Measurements from ENCODE around the gene KIF18B. TPM values are rescaled to one million over a fixed set of nuclear protein-coding genes. Genes with fewer than 3 reads are reported as not detected.

The KIF18B gene
- total RNA-seq, 1 experiment from 2014 or later = 58.5 TPM

GRCh38 chr17:44899074-44899782, 48.3 kb downstream of the KIF18B start, which contains the start of gene EFTUD2:
Gene EFTUD2 (minus strand): TSS chr17:44899445. CDS start chr17:44894521, 4,924 bp downstream.
- Histone ChIP-seq H3K36me3 (ENCODE audit: low read depth) (peaks cover 3% of the 10 kb centered on the region; the same call in 1 of the 2 replicates), H3K4me1 (replicated peaks; ENCODE audit: insufficient read depth) (peaks cover 38% of the 10 kb centered on the region), H3K27ac (peak within 1 kb of the TSS; percentile 91), H3K9me2 (ENCODE audit: insufficient read depth) (no peaks in the 10 kb centered on the region), H2AFZ (peak within 1 kb of the TSS; percentile 91), H4K20me1 (ENCODE audit: insufficient read depth) (0 out of 2 replicates have a peak, but pooled peaks cover 13% of the 10 kb centered on the region), H3K9me3 (ENCODE audit: insufficient read depth, low read depth) (no peaks in the 10 kb centered on the region), H3K4me3 (peak within 1 kb of the TSS; percentile 83), H3K79me2 (ENCODE audit: low read depth) (peaks cover 50% of the 10 kb centered on the region), H3K27me3 (ENCODE audit: insufficient read depth, low read depth) (no peaks in the 10 kb centered on the region), H3K4me2 (peak within 1 kb of the TSS; percentile 88), H3F3A (ENCODE audit: insufficient read depth, low read depth) (peaks cover 38% of the 10 kb centered on the region)
- no TSS peak for BruUV-seq (replicated peaks)
- ChIA-PET POLR2A (ENCODE audit: unreplicated experiment) (interaction anchor here (0.6 kb wide), 2 partner anchors 115 to 203 kb away, joined by 3 to 13 read pairs; no protein-coding TSS in a partner anchor), CTCF (interaction anchor here (1.0 to 1.1 kb wide), 2 partner anchors 120 to 236 kb away, joined by 3 read pairs; partner anchors contain the start of gene ACBD4)
- no peak for TF ChIP-seq EZH2 (IDR thresholded peaks at IDR 0.05; ENCODE audit: low read depth)
- TF ChIP-seq, protein P1, sequence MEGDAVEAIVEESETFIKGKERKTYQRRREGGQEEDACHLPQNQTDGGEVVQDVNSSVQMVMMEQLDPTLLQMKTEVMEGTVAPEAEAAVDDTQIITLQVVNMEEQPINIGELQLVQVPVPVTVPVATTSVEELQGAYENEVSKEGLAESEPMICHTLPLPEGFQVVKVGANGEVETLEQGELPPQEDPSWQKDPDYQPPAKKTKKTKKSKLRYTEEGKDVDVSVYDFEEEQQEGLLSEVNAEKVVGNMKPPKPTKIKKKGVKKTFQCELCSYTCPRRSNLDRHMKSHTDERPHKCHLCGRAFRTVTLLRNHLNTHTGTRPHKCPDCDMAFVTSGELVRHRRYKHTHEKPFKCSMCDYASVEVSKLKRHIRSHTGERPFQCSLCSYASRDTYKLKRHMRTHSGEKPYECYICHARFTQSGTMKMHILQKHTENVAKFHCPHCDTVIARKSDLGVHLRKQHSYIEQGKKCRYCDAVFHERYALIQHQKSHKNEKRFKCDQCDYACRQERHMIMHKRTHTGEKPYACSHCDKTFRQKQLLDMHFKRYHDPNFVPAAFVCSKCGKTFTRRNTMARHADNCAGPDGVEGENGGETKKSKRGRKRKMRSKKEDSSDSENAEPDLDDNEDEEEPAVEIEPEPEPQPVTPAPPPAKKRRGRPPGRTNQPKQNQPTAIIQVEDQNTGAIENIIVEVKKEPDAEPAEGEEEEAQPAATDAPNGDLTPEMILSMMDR (conservative IDR thresholded peaks at IDR 0.05) = no peak
- intact Hi-C loops (cut with micrococcal nuclease; ENCODE audit: unreplicated experiment) = loop anchor here (2.0 to 5.0 kb wide), 2 partner anchors 120 to 233 kb away; partner anchors contain the start of gene PLCD3
- peak; percentile 71 to 89 for DNase-seq

DNA sequence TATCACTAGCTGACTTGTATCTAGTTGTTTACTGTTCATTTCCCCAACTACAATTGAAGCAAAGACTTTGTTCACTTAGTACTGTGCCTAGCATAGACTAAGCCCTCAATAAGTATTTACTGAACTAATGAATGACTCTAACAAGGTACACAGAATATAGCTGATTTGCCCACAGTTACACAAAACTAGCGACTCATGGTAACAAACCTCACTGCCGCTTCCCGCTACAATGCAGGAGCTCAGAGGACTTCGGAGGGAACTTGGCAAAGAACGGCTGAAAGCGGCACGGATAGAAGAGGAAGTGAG, 48.9 kb downstream of the KIF18B start:
- ChIA-PET POLR2A (ENCODE audit: unreplicated experiment) (interaction anchor here (0.6 kb wide), 3 partner anchors 9 to 231 kb away, joined by 3 to 13 read pairs (median 4); no protein-coding TSS in a partner anchor), CTCF (interaction anchor here (1.0 to 1.1 kb wide), 2 partner anchors 119 to 237 kb away, joined by 3 read pairs; partner anchors contain the start of gene ACBD4)
- Histone ChIP-seq H3K27ac (peak overlapping the region; percentile 91), H3F3A (ENCODE audit: insufficient read depth, low read depth) (peaks cover 38% of the 10 kb centered on the region), H3K27me3 (ENCODE audit: insufficient read depth, low read depth) (no peaks in the 10 kb centered on the region), H3K36me3 (ENCODE audit: low read depth) (peaks cover 3% of the 10 kb centered on the region; the same call in 1 of the 2 replicates), H3K4me1 (replicated peaks; ENCODE audit: insufficient read depth) (peaks cover 38% of the 10 kb centered on the region), H3K9me2 (ENCODE audit: insufficient read depth) (no peaks in the 10 kb centered on the region), H3K4me2 (peak overlapping the region; percentile 88), H3K79me2 (ENCODE audit: low read depth) (peaks cover 54% of the 10 kb centered on the region), H2AFZ (peak overlapping the region; percentile 91), H3K4me3 (peak overlapping the region; percentile 83), H3K9me3 (ENCODE audit: insufficient read depth, low read depth) (no peaks in the 10 kb centered on the region), H4K20me1 (ENCODE audit: insufficient read depth) (0 out of 2 replicates have a peak, but pooled peaks cover 13% of the 10 kb centered on the region)
- intact Hi-C loops (cut with micrococcal nuclease; ENCODE audit: unreplicated experiment) = loop anchor here (2.0 to 5.0 kb wide), 2 partner anchors 120 to 234 kb away; partner anchors contain the start of gene PLCD3
- DNase-seq = peak in 1 of 2 experiments; percentile 56
- BruUV-seq (replicated peaks) = TSS peak; percentile 74
- TF ChIP-seq EZH2 (IDR thresholded peaks at IDR 0.05; ENCODE audit: low read depth) = no peak
- TF ChIP-seq, protein P1 (conservative IDR thresholded peaks at IDR 0.05) = no peak

DNA sequence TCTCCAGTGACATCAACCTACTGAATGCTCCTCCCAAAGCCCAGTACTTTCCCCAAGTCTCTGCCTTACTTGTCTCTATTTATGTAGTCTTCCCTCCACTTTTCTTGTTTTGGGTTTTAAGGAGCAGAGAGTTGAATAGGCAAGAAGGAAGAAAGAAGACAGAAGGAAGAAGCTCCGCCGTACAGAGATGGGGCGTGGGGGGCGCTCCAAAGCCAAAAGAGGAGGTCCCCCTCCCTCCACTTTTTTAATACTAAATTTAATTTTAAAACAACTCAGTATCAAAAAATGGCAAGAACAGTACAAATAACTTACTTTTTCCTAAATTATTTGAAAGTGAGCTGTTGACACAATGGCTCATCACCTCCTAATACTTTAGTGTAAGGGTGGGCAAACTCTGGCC, 52.9 kb downstream of the KIF18B start:
- H3K4me3 ChIP-seq = no peak overlapping the region
- H3K27me3 ChIP-seq (ENCODE audit: insufficient read depth, low read depth) = no peaks in the 10 kb centered on the region
- H4K20me1 ChIP-seq (ENCODE audit: insufficient read depth) = peaks cover 24% of the 10 kb centered on the region
- no peak overlapping the region for H3K4me2 ChIP-seq
- H3K27ac ChIP-seq = no peak overlapping the region
- POLR2A ChIA-PET (ENCODE audit: unreplicated experiment) = interaction anchor here (0.5 kb wide), 1 partner anchor 351 kb away, joined by 4 read pairs; no protein-coding TSS in a partner anchor
- peaks cover 9% of the 10 kb centered on the region for H3K4me1 ChIP-seq (replicated peaks; ENCODE audit: insufficient read depth)
- TF ChIP-seq, protein P1 (conservative IDR thresholded peaks at IDR 0.05) = no peak
- no peak for TF ChIP-seq EZH2 (IDR thresholded peaks at IDR 0.05; ENCODE audit: low read depth)
- no TSS peak for BruUV-seq (replicated peaks)
- CTCF ChIA-PET = interaction anchor here (0.6 kb wide), 1 partner anchor 840 kb away, joined by 4 read pairs; no protein-coding TSS in a partner anchor
- DNase-seq = no peak
- no peaks in the 10 kb centered on the region for H3K9me2 ChIP-seq (ENCODE audit: insufficient read depth)
- no peaks in the 10 kb centered on the region for H3K9me3 ChIP-seq (ENCODE audit: insufficient read depth, low read depth)
- peaks cover 85% of the 10 kb centered on the region for H3K79me2 ChIP-seq (ENCODE audit: low read depth)
- H2AFZ ChIP-seq = no peak overlapping the region
- H3F3A ChIP-seq (ENCODE audit: insufficient read depth, low read depth) = 0 out of 2 replicates have a peak, but pooled peaks cover 9% of the 10 kb centered on the region
- intact Hi-C loops (cut with micrococcal nuclease; ENCODE audit: unreplicated experiment) = loop anchor here (5.0 kb wide), 1 partner anchor 238 kb away; the partner anchor contains the start of gene PLCD3
- H3K36me3 ChIP-seq (ENCODE audit: low read depth) = peaks cover 12% of the 10 kb centered on the region; the same call in 1 of the 2 replicates
